ENCODE results near the gene HEY2.

HEY2 gene

GRCh38 chr6:125745281-125746018, 4.0 kb upstream of the HEY2 start:
- DNase-seq (ENCODE audit: low spot score) = peak; percentile 47

GRCh38 chr6:125746019-125746414, 3.4 kb upstream of the HEY2 start:
- DNase-seq (ENCODE audit: low spot score) = no peak

GRCh38 chr6:125746731-125747588, 2.5 kb upstream of the HEY2 start:
- peak; percentile 71 for DNase-seq (ENCODE audit: low spot score)

- DNase-seq (ENCODE audit: low spot score) = peak; percentile 72
Measured at GRCh38 chr6:125747589-125748405, 1.6 kb upstream of the HEY2 start.

GRCh38 chr6:125748406-125749172, 843 bp upstream of the HEY2 start:
- no peak for DNase-seq (ENCODE audit: low spot score)

GRCh38 chr6:125749865-125750691, 646 bp downstream of the HEY2 start:
- no peak for DNase-seq (ENCODE audit: low spot score)

- no peak for DNase-seq (ENCODE audit: low spot score)
Measured at GRCh38 chr6:125750692-125751333, 1.4 kb downstream of the HEY2 start.

- DNase-seq (ENCODE audit: low spot score) = no peak
Measured at GRCh38 chr6:125751334-125751916, 2.0 kb downstream of the HEY2 start.

GRCh38 chr6:125752773-125753172, 3.3 kb downstream of the HEY2 start:
- DNase-seq (ENCODE audit: low spot score) = no peak

- DNase-seq (ENCODE audit: low spot score) = no peak
Measured at GRCh38 chr6:125753218-125753936, 3.9 kb downstream of the HEY2 start.

- DNase-seq (ENCODE audit: low spot score) = no peak
Measured at GRCh38 chr6:125753937-125754259, 4.5 kb downstream of the HEY2 start.

GRCh38 chr6:125754566-125754965, 5.1 kb downstream of the HEY2 start:
- no peak for DNase-seq (ENCODE audit: low spot score)

GRCh38 chr6:125759184-125759902, 9.9 kb downstream of the HEY2 start:
- peak; percentile 87 for DNase-seq (ENCODE audit: low spot score)

GRCh38 chr6:125759959-125760457, 10.6 kb downstream of the HEY2 start:
- DNase-seq (ENCODE audit: low spot score) = no peak

GRCh38 chr6:125764121-125764671, 14.8 kb downstream of the HEY2 start:
- no peak for DNase-seq (ENCODE audit: low spot score)

- no peak for DNase-seq (ENCODE audit: low spot score)
Measured at GRCh38 chr6:125765944-125766343, 16.5 kb downstream of the HEY2 start.

GRCh38 chr6:125766641-125767040, 17.2 kb downstream of the HEY2 start:
- no peak for DNase-seq (ENCODE audit: low spot score)

GRCh38 chr6:125769147-125769783, 19.8 kb downstream of the HEY2 start:
- DNase-seq (ENCODE audit: low spot score) = no peak
